Gastroesophageal sphincter (tissue), 3 donors: Measurements from ENCODE around the gene UBE2E2.

ENCODE experiments used
- CTCF ChIP-seq, 4 experiments: fragments of 200-600 bp in 2 of 4; fragments of 450-650 bp in 2 of 4; sonication (generic) in 1 of 4; IDR thresholded peaks; one replicate each; pipeline ENCODE4 v1.5.1; 2017 to 2019; ENCODE audit warnings: antibody characterized with exemption in 4 of 4, mild to moderate bottlenecking in 2 of 4, moderate library complexity in 2 of 4
- EP300 ChIP-seq: sonication (generic); formaldehyde crosslinking; IDR thresholded peaks from one replicate; pipeline ENCODE4 v1.6.1; 2017; ENCODE audit warnings: antibody characterized with exemption, mild to moderate bottlenecking
- POLR2A ChIP-seq, 2 donors: fragments of 450-650 bp; IDR thresholded peaks; one replicate each; pipeline ENCODE4 v1.6.1; 2017; ENCODE audit warnings: antibody characterized with exemption in 2 of 2, mild to moderate bottlenecking in 2 of 2, moderate library complexity in 1 of 2
- POLR2AphosphoS5 ChIP-seq: sonication (generic); formaldehyde crosslinking; IDR thresholded peaks from one replicate; pipeline ENCODE4 v1.6.1; 2017; ENCODE audit warnings: antibody characterized with exemption

DNA sequence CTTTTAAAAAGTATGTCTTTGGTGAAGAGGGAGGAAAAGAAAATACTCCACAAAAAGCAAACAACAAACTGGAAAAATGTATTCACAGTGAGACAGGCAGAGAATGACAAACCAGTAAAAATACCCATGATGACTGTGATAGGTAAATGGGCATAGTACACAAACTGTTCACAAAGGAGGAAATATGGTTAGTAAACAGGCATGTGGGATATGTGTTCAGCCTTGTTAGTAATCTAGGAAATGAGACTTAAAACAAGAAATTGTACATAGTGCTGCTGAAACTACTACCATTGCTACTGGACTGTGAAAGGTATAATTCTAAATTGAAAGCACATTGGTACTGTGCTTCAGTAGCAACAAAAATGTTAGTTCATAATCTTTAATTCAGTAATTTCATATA lies 50.1 kb downstream of the UBE2E2 start:
- no peak for TF ChIP-seq POLR2AphosphoS5
- TF ChIP-seq POLR2A (IDR thresholded peaks at IDR 0.05): no peak
- no peak for TF ChIP-seq CTCF (IDR thresholded peaks at IDR 0.05)
- TF ChIP-seq EP300: no peak
